Smooth muscle cell of the umbilical artery (primary cell): ENCODE measurements around the gene VEGFB. TPM values are rescaled to one million over a fixed set of nuclear protein-coding genes. Genes with fewer than 3 reads are reported as not detected.

Experiments used
- total RNA-seq: library from RNA; depleted of rRNA; stranded (reverse); fragments of >200 nt; gene quantifications from 2 replicates; pipeline ENCODE4 v1.2.3, GENCODE V29; 2014

The VEGFB gene, protein sequence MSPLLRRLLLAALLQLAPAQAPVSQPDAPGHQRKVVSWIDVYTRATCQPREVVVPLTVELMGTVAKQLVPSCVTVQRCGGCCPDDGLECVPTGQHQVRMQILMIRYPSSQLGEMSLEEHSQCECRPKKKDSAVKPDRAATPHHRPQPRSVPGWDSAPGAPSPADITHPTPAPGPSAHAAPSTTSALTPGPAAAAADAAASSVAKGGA
- total RNA-seq = 28.2 and 32.9 TPM in 2 replicates

DNA sequence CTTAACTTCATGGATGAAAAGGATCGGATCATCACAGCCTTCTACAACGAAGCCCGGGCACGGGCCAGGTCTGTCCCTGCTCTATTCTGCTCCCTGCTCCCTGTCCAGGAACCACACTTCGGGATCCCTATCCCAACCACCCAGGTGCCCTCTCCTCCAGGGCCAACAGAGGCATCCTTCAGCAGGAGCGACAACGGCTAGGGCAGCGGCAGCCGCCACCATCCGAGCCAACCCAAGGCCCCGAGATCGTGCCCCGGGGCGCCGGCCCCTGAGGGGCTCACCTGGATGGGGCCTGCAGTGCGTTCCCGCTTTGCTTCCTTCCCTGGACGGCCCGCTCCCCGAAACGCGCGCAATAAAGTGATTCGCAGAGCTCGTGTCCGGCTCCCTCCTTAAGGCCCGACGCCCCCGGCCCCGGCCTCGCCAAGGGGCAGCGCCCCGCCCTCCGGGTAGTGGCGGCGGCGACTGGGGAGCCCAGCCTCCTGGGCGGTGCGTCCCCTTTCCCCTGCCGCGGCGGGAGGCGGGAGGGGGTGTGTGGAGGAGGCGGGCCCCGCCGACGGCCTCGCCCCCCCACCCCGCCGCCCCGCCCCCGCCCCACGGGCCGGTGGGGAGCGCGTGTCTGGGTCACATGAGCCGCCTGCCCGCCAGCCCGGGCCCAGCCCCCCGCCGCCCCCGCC lies at the start of gene VEGFB:
VEGFB (plus strand) TSS at position 672 of the 674 bp plus-strand sequence. CDS start 250 bp downstream, outside the sequence.

DNA sequence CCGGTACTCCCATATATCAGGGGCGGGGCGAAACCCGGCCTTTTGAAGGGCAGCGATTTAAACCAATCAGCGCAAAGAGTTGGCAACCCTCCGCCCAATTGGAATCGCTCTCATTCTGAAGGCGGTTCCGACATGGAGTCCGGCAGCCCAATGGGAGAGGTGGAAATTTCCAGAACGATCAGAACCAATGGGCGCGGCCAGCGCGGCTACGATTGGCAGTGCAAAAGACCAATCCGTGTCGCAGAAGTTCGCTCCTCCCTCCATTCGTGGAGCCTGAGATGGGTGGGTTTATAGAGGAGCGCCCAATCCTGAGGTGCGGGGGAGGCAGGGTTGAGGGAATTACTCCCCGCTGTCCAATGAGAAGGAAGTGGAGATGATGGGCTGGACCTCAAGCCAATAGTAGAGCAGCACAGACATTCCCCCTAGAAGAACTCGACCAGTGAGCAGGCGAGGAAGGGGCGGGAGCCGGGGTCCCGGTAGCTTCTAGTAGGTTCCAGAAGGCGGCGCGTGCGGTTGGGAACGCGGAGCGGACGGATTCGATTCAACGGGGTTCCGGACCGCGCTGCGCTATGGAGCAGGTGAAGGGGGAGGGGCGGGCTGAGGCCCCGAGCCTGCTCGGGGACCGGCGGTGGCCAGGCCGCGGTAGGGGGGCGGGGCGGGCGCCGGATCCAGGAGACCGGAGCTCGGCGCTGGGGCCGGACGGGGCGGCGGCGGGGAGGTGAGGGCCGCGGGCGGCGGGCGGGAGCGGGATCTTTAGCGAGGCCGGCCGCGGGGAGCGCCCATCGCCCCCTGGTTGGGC lies 48.5 kb upstream of the VEGFB start, which contains the start of gene STIP1:
STIP1 (plus strand) TSS at position 479 of the 799 bp plus-strand sequence; CDS start at position 570, 91 bp downstream.

DNA sequence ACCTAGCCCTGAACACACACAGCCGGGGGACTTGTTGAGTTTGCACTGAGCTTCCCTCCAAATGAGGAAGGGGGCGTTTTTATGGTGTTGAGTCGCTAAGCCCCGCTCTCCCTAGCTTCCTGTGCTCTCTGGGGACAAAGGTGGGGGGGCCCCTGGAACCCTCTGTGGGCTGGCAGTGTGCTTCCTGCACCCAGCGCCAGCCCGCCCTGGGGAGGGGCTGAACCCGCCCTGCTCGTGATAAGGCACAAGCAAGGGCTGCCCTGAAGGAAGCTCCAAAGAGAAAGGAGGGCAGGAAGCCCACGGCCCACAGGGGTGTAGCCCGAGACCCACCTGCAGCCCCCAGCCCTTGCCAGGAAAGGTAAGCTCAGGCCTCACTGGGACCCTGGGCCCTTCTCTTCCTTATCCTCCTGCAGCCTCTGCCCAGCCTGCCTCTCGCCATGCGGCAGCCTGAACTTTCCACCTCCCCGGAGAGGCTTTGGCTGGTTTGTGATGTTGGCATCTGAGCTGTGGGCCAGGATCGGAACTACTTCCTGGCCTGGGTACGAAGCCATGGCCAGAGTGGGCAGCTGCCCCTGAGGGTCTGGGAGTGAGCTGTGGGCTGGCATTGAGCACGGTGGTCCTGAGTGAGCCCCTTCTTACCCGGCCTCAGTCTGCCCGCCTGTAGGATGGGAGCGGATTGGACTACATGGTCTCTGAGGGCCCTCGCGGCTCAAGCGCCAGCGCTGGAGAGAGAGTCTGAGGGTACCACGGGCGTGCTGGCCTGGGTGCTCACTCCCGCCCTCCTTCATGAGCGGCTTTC lies 27.7 kb upstream of the VEGFB start, which contains the start of gene FERMT3:
FERMT3 (plus strand) TSS at position 265 of the 799 bp plus-strand sequence. CDS start 644 bp downstream, outside the sequence.

DNA sequence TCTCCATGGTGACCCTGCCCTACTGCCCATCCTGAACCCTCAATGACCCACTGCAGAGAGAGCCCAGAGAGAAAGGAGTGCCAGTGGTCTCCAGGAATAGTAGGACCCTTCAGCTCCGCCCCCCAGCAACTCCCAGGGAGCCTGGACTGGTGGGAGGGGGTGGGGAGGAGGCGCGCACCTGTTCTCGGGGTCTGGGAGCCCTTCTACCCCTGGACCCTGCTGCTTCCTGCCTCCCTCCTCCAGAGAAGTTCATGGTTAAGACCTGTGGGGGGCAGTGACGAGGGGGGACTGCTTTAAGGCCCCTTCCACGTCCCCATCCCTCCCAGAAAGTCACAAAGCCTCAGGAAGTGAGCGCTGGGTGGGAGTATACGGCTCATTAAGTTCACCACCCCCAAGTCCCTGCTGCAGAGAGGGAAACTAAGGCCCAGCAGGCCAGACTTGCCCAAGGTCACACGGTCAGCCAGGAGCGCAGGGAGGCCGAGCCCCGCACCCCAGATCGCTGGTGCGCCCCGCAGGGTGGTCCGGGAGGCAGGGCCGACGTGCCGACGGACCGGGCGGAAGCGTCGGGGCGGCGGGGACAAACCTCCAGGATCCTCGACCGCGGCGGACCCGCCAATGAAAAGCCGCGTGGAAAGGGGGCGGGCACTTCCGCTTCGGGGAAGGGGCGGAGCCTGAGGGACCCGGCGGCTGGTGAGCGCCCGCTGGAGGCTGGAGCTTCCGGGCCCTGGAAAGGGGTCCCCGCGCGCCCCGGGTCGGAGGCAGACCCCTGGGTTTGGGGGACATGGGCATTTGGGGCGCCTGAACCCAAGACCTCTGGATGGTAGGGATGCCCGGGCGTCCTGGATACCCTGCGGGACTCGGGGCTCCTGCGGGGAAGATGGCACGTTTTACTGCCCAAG lies 8.5 kb upstream of the VEGFB start, which contains the start of the genes NUDT22 and TRPT1:
NUDT22 (plus strand) TSS at position 667 of the 899 bp plus-strand sequence. CDS start 379 bp downstream, outside the sequence.
TRPT1 (minus strand) TSS at position 579 of the 899 bp plus-strand sequence; CDS start at position 253, 326 bp downstream.

DNA sequence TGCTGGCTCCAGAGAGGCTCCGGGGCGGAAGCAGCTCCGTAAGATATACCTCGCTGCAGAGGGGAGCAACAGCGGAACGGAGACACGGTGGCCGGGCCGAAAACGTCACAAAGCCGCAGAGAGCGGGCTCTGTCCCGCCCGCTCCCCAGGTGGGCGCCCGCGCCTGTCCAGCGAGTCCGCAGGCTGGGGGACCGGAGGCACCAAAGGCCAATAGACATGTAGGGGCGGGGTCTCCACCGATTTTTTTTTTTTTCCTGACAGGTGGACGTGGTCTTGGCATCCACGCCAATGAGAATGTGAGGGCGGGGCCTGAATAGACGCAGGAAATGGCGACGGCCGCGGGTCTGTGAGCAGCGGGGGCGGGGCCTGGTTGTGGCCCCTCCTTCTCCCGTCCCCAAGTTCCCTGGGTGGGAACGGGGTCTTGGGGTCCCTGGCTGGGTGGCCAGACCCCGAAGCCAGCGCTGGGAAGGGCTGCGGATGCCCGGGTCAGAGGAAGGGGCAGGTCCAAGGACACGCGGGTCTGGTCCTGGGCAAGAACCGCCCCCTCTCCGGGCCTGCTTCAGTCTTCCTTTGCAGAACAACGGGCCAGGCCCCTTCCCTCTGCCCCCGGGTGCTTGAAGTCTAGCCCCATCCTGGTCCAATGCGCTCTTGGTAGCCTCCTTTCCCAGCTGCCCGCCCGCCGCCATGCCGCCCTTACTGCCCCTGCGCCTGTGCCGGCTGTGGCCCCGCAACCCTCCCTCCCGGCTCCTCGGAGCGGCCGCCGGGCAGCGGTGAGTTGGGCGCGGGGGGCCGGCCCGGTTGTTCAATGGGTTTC lies 4.0 kb upstream of the VEGFB start, which contains the start of gene DNAJC4:
DNAJC4 (plus strand) TSS at position 378 of the 814 bp plus-strand sequence; CDS start at position 685, 307 bp downstream.

DNA sequence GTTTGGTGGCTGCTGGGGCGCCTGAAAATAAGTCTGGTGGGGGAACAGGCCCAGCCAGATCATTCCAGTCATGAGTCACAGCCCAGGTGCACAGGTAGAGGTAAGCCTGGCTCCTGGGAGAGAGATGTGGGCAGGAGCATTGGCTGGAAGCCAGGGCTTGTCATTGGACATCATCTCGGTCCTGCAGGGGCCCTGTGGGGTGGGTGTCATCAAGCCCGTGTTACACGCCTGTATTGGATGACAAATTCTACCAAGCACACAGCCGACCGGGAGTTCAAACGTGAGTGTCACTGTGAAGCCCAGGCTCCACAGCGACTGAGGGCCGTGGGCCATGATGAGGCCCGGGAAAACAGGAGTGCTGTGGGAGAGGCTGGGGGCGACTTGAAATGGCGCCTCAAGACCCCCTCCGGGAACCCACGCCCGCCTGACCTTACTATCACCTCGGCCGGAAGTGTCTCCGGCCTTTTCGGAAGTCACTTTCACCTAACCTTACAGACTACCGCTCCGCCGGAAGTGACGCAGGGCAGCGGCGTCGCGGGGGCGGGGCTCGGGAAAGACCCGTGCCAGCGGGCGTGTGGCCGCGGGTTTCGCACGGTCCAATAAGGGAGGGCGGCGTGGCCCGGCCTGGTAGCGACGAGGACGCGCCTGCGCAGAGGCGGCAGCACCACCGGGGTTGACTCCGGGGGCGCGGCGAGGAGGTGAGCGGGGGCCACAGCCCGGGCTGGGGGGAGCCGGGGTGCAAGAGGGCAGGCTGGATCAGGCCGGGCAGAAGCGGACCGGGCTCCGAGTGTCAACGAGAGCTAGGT lies 6.3 kb downstream of the VEGFB start, which contains the start of gene FKBP2:
FKBP2 (plus strand) TSS at position 661 of the 806 bp plus-strand sequence. CDS start 1,293 bp downstream, outside the sequence.

DNA sequence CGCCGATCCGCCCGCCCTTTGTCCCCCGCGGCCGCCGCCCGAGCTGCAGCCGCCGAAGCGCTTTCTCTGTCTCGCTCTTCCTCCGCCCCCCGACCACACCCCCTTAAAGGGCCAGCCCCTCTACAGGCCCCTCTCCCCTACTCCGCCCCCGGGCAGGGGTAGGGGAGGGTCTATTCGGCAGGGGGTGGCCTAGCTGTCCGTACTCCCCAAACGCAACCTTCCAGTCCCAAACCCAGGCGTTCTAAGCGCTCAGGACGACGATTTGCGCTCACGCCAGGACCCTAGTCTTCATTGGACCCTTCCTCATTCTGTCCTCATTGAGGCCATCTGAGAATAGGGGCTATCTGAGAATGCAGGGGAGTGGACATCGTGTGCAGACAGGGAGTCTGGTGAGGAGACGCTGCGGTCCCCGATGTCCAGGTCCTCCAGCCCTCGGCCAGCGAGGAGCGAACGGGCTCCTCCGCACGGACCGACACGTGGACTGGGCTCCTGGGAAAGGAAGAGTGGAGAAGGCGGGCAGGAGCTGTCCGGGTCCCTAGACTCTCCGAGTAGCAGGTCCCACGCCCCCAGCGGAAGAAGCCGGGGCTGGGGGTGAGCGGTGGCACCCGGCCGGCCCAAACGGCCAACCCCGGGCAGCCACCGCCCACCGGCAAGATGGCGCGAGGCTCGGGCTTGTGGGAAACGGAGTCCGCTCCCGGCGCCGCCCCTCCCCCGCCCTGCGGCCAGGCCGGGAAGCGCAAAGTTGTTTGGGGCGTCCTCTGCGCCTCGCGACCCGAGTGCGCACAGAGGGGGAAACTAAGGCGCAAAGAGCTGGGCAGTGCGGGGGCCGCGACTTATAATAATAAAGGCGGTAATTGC lies 12.7 kb downstream of the VEGFB start, which contains the start of gene PPP1R14B:
PPP1R14B (minus strand) TSS at position 73 of the 858 bp plus-strand sequence. CDS start 270 bp downstream, outside the sequence.

DNA sequence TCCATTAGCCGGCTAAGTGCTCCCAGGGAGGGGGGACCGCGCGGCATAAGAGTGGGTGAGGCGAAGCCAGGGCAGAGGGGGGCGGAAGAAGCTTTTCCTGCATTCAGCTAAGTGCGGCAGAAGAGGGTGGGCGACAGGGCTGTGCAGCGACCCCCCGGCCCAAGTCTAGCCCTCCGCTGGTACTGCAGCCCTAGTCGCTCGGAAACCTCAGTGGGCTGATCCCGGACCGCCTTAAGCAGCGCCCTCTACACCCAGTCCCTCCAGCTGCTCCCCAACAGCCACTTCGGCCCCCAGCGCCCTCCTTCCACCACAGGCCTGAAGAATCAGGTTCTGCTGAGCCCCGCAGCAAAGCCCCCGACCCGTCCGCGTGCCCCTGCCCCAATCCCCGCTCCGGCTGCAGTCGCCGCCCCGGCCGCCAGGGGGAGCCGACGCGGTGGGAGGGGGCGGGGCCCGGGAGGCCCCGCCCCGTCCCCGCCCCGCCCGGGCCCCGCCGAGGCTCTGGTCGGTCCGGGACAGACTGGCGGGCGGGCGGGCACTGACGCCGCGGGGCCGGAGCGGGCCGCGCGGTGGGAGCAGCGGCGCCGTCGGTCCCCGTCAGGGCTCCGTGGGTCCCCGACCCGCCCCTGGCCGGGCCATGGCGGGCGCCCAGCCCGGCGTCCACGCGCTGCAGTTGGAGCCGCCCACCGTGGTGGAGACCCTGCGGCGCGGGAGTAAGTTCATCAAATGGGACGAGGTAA lies 16.8 kb downstream of the VEGFB start, which contains the start of gene PLCB3:
PLCB3 (plus strand) TSS at position 515 of the 737 bp plus-strand sequence; CDS start at position 635, 120 bp downstream.

DNA sequence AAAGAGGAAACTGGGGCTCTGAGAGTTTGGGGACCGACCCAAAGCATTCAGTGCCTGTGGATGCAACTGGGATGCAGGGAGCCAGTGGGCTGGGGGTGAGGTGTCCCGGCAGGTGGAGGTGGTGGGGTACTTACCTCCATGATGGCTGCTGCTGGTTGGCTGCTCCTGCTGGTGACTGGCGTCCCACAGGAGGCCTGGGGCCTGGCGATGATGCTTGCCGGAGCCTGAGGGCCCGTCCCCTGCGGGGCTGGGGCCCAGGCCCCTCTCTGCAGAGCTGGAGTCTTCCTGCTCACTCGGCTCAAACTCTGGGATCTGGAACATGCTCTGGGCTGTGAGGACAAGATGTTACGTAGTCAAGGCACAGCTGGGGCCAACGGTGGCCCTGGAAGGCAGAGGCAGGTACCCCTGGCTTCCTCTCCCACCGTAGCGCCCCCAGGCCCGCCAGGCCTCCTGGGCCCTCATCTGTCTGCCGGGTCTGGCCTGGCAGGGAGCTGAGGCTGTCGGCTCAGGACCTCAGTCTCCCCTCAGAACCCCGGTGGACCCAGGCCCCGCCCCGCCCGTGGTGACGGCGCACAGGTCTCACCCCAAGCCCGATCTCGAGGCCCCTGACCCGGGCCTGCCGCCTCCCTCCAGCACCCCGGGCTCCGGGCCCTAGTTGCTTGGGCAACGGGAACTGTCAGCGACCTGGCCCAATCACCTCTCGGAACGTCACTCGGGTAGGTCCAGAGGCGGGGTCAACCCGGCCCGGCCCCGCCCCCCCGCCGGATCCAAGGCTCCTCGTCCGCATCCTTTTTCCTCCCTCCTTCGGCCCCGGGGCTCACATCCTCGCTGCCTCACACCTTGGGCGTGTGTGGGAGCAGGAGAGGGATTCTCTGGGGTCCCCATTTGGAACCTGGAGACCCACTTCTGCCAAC lies 49.9 kb downstream of the VEGFB start, which contains the start of gene BAD:
BAD (minus strand) TSS at position 618 of the 914 bp plus-strand sequence; CDS start at position 321, 297 bp downstream.

DNA sequence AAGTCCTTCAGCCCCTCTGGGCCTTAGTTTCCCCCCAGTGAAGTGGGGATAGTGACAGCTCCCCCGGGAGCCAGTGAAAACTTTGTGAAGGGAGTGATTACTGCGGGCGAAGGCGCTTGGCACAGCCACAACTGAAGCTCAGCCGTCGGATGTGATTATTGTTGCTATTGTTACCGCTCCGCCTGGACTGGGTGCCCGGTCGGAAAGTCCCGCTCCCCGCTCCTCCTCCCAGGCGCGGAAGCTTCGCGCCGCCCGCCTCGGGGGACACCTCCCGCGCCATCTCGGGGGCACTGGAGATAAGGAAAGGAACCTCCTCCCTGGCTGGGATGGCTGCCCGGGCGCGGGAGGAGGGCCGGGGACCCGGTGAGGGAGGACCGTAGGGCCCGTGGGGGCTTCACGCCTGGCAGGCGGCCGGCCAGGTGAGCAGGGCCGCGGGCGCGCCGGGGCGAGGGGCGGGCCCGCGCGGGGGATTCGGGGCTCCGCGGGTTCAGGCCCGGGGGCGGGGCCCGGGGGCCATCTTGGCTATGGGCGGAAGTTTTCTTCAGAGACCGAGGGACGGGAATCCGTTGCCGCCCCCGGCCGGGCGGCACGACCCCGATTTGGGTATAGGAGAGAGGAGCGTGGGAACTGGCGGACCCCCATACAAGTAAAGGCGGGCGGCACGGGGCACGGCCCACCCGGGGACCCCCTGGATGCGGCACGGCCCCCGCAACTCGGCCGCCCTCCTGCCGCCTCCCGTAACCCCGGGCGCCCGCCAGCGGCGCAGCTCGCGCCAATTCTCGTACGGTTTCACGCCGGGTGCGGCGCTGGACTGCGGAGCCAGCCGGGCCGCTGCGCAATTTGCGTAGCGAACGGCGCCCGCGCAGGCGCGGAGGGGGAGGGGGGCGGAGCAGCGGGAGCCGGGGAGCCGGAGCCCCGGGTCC lies 50.8 kb downstream of the VEGFB start, which contains the start of gene GPR137:
GPR137 (plus strand) TSS at position 887 of the 923 bp plus-strand sequence. CDS start 677 bp downstream, outside the sequence.

